Body of pancreas (tissue), 4 donors: ENCODE data around the gene ARHGEF28.

ENCODE experiments used
- CTCF ChIP-seq, 7 experiments: fragments of 450-650 bp in 4 of 7; fragments of 200-600 bp in 3 of 7; sonication (generic) in 3 of 7; IDR thresholded peaks; one replicate each; pipeline ENCODE4 v1.5.1; 2016 to 2019; ENCODE audit warnings: antibody characterized with exemption in 7 of 7
- POLR2A ChIP-seq, 3 donors: fragments of 450-650 bp; IDR thresholded peaks; one replicate each; pipeline ENCODE4 v1.6.1; 2016; ENCODE audit warnings: antibody characterized with exemption in 3 of 3, mild to moderate bottlenecking in 2 of 3

- TF ChIP-seq POLR2A (IDR thresholded peaks at IDR 0.05) = no peak
- no peak for TF ChIP-seq CTCF (IDR thresholded peaks at IDR 0.05)
Measured at GRCh38 chr5:73894860-73895259, 268.9 kb downstream of the ARHGEF28 start.
